Neural cell (in vitro differentiated cells): ENCODE results near the gene AGBL5.

Source experiments
- EP300 ChIP-seq: fragments of 450-650 bp; conservative IDR thresholded peaks from 2 replicates; pipeline ENCODE4 v1.6.1; 2014; ENCODE audit warnings: antibody characterized with exemption, mild to moderate bottlenecking, moderate library complexity; ENCODE audit not compliant: poor library complexity, severe bottlenecking
- EZH2 ChIP-seq: fragments of 200-600, 300-800 bp; shearing (Covaris generic), sonication (generic); IDR thresholded peaks from 2 replicates; pipeline ENCODE4 v1.6.1; 2014; ENCODE audit warnings: antibody characterized with exemption, low read length, borderline replicate concordance, mild to moderate bottlenecking; ENCODE audit not compliant: insufficient read depth, poor library complexity, severe bottlenecking
- MXI1 ChIP-seq: fragments of 450-650 bp; conservative IDR thresholded peaks from 2 replicates; pipeline ENCODE4 v1.6.1; 2014; ENCODE audit warnings: antibody characterized with exemption, mild to moderate bottlenecking; ENCODE audit not compliant: poor library complexity, severe bottlenecking
- POLR2AphosphoS5 ChIP-seq: IDR thresholded peaks from 2 replicates; pipeline ENCODE4 v1.6.1; 2012
- TAF1 ChIP-seq: IDR thresholded peaks from 2 replicates; pipeline ENCODE4 v1.6.1; 2012; ENCODE audit warnings: low read depth
- TF ChIP-seq, protein P1 (sequence below): fragments of 450-650 bp; IDR thresholded peaks from 2 replicates; pipeline ENCODE4 v1.5.1; 2014; ENCODE audit warnings: antibody characterized with exemption, mild to moderate bottlenecking, moderate library complexity; ENCODE audit not compliant: poor library complexity, severe bottlenecking
- TF ChIP-seq, protein P2 (sequence below): IDR thresholded peaks from 2 replicates; pipeline ENCODE4 v1.6.1; 2012; ENCODE audit warnings: borderline replicate concordance

DNA sequence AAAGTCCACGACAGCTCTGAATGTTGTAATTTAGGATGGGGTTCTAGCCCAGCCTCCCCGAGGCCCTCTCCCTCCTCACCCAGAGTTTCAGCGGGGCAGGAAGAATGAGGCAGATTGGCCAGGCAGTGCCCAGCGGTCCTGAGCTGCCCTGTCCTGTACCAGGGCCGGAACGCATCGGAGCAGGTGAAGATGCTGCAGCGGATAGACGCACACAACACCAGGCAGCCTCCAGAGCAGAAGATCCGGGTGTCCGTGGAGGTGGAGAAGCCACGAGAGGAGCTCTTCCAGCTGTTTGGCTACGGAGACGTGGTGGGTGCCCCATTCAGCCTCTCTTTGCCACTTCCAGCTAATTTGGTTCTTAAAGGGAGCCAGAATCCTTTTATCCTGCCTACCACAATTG, 45.9 kb downstream of the AGBL5 start:
- TF ChIP-seq, protein P1, sequence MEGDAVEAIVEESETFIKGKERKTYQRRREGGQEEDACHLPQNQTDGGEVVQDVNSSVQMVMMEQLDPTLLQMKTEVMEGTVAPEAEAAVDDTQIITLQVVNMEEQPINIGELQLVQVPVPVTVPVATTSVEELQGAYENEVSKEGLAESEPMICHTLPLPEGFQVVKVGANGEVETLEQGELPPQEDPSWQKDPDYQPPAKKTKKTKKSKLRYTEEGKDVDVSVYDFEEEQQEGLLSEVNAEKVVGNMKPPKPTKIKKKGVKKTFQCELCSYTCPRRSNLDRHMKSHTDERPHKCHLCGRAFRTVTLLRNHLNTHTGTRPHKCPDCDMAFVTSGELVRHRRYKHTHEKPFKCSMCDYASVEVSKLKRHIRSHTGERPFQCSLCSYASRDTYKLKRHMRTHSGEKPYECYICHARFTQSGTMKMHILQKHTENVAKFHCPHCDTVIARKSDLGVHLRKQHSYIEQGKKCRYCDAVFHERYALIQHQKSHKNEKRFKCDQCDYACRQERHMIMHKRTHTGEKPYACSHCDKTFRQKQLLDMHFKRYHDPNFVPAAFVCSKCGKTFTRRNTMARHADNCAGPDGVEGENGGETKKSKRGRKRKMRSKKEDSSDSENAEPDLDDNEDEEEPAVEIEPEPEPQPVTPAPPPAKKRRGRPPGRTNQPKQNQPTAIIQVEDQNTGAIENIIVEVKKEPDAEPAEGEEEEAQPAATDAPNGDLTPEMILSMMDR = no peak
- TF ChIP-seq MXI1 = no peak
- no peak for TF ChIP-seq TAF1
- no peak for TF ChIP-seq EZH2
- TF ChIP-seq EP300 = no peak
- no peak for TF ChIP-seq POLR2AphosphoS5
- TF ChIP-seq, protein P2, sequence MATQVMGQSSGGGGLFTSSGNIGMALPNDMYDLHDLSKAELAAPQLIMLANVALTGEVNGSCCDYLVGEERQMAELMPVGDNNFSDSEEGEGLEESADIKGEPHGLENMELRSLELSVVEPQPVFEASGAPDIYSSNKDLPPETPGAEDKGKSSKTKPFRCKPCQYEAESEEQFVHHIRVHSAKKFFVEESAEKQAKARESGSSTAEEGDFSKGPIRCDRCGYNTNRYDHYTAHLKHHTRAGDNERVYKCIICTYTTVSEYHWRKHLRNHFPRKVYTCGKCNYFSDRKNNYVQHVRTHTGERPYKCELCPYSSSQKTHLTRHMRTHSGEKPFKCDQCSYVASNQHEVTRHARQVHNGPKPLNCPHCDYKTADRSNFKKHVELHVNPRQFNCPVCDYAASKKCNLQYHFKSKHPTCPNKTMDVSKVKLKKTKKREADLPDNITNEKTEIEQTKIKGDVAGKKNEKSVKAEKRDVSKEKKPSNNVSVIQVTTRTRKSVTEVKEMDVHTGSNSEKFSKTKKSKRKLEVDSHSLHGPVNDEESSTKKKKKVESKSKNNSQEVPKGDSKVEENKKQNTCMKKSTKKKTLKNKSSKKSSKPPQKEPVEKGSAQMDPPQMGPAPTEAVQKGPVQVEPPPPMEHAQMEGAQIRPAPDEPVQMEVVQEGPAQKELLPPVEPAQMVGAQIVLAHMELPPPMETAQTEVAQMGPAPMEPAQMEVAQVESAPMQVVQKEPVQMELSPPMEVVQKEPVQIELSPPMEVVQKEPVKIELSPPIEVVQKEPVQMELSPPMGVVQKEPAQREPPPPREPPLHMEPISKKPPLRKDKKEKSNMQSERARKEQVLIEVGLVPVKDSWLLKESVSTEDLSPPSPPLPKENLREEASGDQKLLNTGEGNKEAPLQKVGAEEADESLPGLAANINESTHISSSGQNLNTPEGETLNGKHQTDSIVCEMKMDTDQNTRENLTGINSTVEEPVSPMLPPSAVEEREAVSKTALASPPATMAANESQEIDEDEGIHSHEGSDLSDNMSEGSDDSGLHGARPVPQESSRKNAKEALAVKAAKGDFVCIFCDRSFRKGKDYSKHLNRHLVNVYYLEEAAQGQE = no peak
